ENCODE data around the gene NPAS2.

Gene NPAS2

DNA sequence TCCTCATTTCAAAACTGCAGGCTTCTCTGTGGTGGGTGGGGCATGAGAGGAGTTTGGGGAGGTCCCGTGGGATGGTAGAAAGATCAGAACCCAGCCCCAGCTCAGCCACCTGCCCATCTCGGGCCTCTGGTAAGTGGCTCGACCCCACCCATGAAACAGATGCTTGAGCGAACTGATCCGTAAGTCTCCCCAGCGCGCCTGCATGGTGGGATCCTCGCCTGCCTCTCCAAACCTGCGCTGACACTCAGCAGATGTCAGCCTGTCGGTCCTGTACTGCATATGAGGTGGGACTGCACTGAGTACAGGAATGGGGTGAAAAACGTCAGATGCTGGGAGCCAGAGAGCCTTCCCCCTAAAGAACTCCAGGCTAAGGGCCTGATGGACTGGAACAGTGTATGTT is 166.2 kb downstream of the NPAS2 start:
- no peak for DNase-seq (ENCODE audit: low read depth in 1 of 2, low spot score in 1 of 2)
- in situ Hi-C loops (cut with HindIII; ENCODE audit: low pct_unique_long_range_greater_than_20kb, low sequenced_read_pairs), result no loop called here
- TF ChIP-seq JUND (IDR thresholded peaks at IDR 0.05; ENCODE audit: low read depth), result no peak

DNA sequence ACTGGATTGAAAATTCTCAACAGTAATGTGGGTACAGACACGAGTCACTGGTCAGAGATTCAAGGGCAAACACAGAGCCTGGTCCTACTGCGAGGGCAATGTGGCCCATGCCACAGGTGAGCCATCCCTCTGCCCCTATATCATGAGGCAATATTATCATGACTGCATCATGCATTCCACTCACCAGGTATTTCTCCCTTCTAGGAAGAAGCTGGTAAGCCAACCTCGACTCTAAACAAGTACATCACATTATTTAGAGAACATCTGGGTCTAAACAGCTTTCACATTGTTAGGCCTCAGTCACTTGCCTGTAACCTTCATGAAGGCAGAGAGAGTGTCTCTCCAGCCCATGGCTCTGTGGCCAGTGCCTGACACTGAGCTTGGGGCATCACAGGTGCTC is 167.6 kb downstream of the NPAS2 start:
- in situ Hi-C loops (cut with HindIII; ENCODE audit: low pct_unique_long_range_greater_than_20kb, low sequenced_read_pairs), result no loop called here
- no peak for TF ChIP-seq JUND (IDR thresholded peaks at IDR 0.05; ENCODE audit: low read depth)
- no peak for DNase-seq (ENCODE audit: low read depth in 1 of 2, low spot score in 1 of 2)

DNA sequence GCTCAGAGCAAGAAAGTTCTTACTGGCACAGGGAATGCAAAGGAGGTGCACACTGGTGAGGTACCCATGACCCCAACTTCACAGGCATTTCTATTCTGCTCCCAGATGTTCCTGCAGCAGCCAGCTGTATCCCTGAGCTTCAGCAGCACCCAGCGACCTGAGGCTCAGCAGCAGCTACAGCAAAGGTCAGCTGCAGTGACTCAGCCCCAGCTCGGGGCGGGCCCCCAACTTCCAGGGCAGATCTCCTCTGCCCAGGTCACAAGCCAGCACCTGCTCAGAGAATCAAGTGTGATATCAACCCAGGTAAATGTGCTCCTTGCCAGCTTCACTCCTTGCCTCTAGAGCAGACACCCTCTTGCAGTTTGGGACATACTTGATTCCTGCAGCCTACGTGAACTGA is 168.0 kb downstream of the NPAS2 start:
- in situ Hi-C loops (cut with HindIII; ENCODE audit: low pct_unique_long_range_greater_than_20kb, low sequenced_read_pairs), result no loop called here
- no peak for DNase-seq (ENCODE audit: low read depth in 1 of 2, low spot score in 1 of 2)
- no peak for TF ChIP-seq JUND (IDR thresholded peaks at IDR 0.05; ENCODE audit: low read depth)

DNA sequence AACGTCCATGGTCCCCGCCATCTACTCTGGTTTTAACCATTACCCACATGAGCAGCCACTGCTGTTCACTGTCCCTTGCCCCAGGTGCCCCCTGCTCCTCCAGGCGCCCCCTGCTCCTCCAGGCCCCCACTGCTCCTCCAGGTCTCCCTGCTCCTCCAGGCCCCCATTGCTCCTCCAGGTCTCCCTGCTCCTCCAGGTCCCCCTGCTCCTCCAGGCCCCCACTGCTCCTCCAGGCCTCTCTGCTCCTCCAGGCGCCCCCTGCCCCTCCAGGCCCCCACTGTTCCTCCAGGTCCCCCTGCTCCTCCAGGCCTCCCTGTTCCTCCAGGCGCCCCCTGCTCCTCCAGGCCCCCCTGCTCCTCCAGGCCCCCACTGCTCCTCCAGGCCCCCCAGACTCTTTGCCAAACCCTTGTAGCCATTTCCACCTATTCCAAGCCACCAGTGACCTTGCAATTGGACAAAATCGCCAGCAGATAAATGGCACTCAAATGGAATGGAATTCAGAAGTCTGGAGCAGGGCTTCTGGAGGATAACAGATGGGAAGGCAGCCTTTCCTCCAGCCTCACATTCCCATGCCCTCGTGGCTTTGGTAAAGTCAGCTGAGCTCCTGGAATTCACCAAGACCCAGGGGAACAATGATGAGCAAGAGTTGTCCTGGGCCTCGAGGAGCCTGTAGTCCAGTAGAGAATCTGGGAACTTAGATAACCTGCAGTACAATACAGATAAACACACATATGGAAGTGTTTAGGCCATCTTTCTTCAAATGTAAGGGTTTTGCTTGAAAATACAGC is 168.9 kb downstream of the NPAS2 start:
- DNase-seq (ENCODE audit: low read depth in 1 of 2, low spot score in 1 of 2), result no peak
- TF ChIP-seq JUND (IDR thresholded peaks at IDR 0.05; ENCODE audit: low read depth), result no peak
- in situ Hi-C loops (cut with HindIII; ENCODE audit: low pct_unique_long_range_greater_than_20kb, low sequenced_read_pairs), result no loop called here

DNA sequence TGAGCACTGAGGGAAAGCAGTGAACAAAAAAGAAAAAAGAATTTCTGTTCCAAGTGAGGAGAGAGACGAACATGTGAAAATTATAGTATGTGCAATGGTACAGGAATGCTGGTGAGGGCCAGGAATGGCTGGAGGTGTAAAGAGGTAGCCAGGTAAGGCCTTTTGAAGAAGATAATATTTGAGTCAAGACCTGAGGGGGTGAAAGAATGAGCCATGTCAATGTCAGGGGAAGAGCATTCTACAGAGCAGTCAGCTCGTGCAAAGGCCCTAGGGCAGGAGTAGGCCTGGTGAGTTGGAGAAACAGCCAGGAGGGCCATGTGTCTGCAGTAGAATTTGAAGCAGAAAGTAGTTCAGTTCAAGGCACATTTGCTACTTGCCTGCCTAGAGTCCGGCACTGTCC is 169.7 kb downstream of the NPAS2 start:
- no peak for TF ChIP-seq JUND (IDR thresholded peaks at IDR 0.05; ENCODE audit: low read depth)
- in situ Hi-C loops (cut with HindIII; ENCODE audit: low pct_unique_long_range_greater_than_20kb, low sequenced_read_pairs), result no loop called here
- DNase-seq (ENCODE audit: low read depth in 1 of 2, low spot score in 1 of 2), result no peak

DNA sequence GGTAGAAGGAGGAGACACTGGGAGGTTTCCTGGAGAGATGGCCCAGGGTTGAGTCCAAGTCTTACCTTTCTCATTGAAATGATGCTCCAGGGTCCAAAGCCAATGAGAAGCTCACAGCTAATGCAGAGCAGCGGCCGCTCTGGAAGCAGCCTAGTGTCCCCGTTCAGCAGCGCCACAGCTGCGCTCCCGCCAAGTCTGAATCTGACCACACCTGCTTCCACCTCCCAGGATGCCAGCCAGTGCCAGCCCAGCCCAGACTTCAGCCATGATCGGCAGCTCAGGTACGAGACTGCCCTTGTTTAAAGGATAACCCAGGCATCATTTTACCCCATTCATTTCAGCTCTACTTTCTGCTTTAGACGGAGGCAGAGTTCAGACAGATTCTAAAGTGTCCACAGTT is 170.2 kb downstream of the NPAS2 start:
- no peak for TF ChIP-seq JUND (IDR thresholded peaks at IDR 0.05; ENCODE audit: low read depth)
- no peak for DNase-seq (ENCODE audit: low read depth in 1 of 2, low spot score in 1 of 2)
- in situ Hi-C loops (cut with HindIII; ENCODE audit: low pct_unique_long_range_greater_than_20kb, low sequenced_read_pairs), result no loop called here

DNA sequence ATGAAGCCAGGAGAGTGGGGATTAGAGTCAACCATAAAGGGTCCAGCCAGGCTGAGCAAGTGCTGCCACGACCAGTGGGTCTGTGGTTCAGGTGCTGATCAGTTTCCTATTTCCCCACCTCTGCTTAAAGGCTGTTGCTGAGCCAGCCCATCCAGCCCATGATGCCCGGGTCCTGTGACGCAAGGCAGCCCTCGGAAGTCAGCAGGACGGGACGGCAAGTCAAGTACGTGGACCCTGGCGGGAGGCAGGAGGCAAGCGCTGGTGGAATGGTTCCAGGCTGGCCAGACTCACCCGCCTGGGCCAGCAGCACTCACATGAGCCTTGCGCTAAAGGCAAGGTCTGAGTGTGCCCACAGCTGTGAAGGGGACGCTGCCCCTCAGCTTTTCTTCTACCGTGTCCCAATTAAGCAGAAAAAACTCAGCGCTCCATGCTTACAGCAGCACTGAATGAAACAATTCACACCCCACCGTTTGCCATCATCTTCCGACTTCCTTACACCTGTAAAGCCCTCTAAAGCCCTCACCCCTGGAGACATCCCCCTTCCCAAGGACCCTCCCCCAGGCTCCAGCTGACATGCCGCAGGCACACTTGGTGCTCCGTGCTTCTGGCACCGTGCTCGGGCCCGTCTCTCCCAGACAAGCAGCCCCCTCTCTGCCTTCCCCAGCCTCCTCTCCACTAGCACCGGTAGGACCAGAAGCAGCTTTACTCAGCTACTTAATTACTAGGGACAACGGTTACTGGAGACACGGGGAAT is 170.9 kb downstream of the NPAS2 start:
- DNase-seq (ENCODE audit: low read depth in 1 of 2, low spot score in 1 of 2), result no peak
- TF ChIP-seq JUND (IDR thresholded peaks at IDR 0.05; ENCODE audit: low read depth), result no peak
- in situ Hi-C loops (cut with HindIII; ENCODE audit: low pct_unique_long_range_greater_than_20kb, low sequenced_read_pairs), result no loop called here

DNA sequence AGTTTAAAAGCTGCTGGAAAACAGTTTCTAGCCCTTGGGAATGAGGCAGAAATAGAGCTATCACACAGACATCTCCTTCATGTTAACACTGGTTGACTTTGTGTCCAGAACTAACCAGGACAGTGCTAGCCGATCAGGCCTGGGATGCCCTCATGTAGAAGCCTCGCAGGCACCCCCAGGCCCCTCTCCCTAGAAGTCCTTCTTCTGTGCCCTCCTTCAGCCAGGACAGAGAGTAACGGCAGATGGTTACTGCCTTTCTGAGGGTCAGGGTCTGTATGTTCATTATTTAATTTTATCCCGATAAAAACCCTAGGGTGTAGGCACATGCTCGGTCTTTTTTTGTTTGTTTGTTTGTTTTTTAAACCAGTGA is 171.4 kb downstream of the NPAS2 start:
- DNase-seq (ENCODE audit: low read depth in 1 of 2, low spot score in 1 of 2), result no peak
- no peak for TF ChIP-seq JUND (IDR thresholded peaks at IDR 0.05; ENCODE audit: low read depth)
- in situ Hi-C loops (cut with HindIII; ENCODE audit: low pct_unique_long_range_greater_than_20kb, low sequenced_read_pairs), result no loop called here

DNA sequence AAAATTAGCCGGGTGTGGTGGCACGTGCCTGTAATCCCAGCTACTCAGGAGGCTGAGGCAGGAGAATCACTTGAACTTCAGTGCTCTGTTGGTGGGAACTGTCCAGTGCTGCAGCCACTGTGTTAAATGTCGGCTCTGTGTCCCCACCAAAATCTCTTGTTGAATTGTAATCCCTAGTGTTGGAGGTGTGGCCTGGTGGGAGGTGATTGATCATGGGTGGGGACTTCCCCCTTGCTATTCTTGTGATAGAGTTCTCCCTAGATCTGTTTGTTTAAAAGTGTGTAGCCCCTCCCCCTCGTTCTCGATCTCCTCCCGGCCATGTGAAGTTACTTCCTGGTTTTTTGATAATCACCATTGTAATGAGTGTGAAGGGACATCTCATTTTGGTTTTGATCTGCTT is 172.3 kb downstream of the NPAS2 start:
- TF ChIP-seq JUND (IDR thresholded peaks at IDR 0.05; ENCODE audit: low read depth), result no peak
- DNase-seq (ENCODE audit: low read depth in 1 of 2, low spot score in 1 of 2), result no peak
- in situ Hi-C loops (cut with HindIII; ENCODE audit: low pct_unique_long_range_greater_than_20kb, low sequenced_read_pairs), result no loop called here

DNA sequence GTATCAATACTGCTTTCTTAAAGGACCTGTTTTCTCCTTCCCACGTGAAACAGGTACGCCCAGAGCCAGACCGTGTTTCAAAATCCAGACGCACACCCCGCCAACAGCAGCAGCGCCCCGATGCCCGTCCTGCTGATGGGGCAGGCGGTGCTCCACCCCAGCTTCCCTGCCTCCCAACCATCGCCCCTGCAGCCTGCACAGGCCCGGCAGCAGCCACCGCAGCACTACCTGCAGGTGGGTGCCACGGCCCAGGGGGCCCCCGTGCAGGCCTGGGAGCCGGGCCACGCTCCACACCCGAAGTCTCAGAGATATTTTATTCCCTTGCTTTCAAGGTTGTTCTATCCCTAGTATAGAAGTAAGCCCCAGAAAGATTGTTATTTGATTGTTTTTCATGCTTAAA is 173.4 kb downstream of the NPAS2 start:
- DNase-seq (ENCODE audit: low read depth in 1 of 2, low spot score in 1 of 2), result no peak
- in situ Hi-C loops (cut with HindIII; ENCODE audit: low pct_unique_long_range_greater_than_20kb, low sequenced_read_pairs), result no loop called here
- no peak for TF ChIP-seq JUND (IDR thresholded peaks at IDR 0.05; ENCODE audit: low read depth)

DNA sequence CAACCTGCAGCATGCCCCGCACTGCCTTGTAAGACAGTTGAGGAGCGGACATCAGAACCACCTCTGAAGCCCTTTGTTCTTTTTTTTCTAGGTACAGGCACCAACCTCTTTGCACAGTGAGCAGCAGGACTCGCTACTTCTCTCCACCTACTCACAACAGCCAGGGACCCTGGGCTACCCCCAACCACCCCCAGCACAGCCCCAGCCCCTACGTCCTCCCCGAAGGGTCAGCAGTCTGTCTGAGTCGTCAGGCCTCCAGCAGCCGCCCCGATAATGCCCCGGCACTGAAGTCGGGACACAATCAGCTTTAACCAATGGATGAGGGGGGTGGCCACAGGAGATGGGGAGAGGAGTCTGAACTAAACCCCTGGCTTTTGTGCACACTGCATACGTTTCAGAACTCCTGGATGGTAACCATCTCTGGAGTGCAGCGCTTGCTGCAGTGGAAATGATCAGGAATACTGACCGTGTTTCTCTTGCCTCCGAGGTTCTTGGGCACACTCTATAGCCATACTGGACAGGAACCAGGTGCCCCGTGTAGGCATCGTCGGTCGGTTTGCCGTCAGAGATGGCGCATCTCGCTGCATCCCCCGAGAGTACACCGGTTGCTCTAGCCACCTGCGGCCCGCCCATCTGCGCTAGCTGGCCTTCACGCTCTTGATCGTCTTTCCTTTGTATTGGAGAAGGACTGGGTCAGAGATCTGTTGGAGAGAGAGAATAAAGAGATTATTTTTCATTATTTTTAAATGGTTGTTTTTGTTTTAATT is 175.6 kb downstream of the NPAS2 start:
- in situ Hi-C loops (cut with HindIII; ENCODE audit: low pct_unique_long_range_greater_than_20kb, low sequenced_read_pairs), result no loop called here
- DNase-seq (ENCODE audit: low read depth in 1 of 2, low spot score in 1 of 2), result no peak
- no peak for TF ChIP-seq JUND (IDR thresholded peaks at IDR 0.05; ENCODE audit: low read depth)

DNA sequence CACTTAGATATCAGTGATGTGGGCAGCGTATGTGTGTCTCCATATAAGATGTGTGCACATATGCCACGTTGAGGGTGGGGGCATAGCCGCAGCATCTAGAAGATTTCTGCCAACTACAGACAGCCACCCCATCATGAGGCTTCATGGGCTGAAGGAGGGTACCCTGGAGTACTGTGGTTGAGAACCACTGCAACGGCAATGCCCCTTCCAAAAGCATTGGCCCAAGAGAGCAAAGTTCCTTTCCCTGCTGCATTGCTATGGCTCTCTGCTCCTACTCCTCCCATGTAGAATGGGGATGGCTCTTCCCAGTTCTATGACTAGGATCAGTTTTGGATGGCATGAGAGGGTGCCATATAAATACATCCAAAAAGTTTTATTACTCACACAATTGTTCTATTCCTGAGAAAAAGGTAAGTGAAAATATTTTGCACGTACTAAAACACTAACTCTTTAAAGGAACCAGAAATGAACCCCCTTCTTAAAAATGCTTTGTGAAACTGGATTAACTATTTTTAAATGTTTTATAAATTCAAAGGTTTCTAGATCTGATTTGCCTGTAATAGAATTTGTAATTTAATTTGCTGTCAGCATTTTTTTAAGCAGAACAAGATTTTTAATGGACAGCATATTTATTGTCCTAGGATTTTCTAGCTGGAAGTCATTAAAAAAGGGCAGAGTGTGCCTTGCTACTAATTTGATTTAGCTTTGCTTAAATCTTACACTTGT is 177.7 kb downstream of the NPAS2 start:
- in situ Hi-C loops (cut with HindIII; ENCODE audit: low pct_unique_long_range_greater_than_20kb, low sequenced_read_pairs), result no loop called here
- no peak for TF ChIP-seq JUND (IDR thresholded peaks at IDR 0.05; ENCODE audit: low read depth)
- no peak for DNase-seq (ENCODE audit: low read depth in 1 of 2, low spot score in 1 of 2)

All from T47D (cell line).